Fibroblast of mammary gland (primary cell): ENCODE data around the gene CCDC13.

Source experiments
- DNase-seq: peaks from one replicate; pipeline ENCODE4 v3.0.0-alpha.2; 2010; ENCODE audit warnings: low read depth
- H3K4me3 ChIP-seq: 2 replicates; pipeline ENCODE4 v1.5.1; 2011; ENCODE audit warnings: low read depth, mild to moderate bottlenecking, low read length, moderate library complexity; ENCODE audit not compliant: control insufficient read depth
- CTCF ChIP-seq: conservative IDR thresholded peaks from 2 replicates; pipeline ENCODE4 v1.5.1; 2011; ENCODE audit warnings: low read depth, low read length, inconsistent platforms; ENCODE audit not compliant: control insufficient read depth, insufficient read depth

The CCDC13 gene

GRCh38 chr3:42732196-42732828 lies 40.7 kb downstream of the CCDC13 start:
- H3K4me3 ChIP-seq: no peak overlapping the region
- no peak for DNase-seq
- no peak for TF ChIP-seq CTCF

- no peak overlapping the region for H3K4me3 ChIP-seq
- no peak for DNase-seq
- TF ChIP-seq CTCF: no peak
Measured at GRCh38 chr3:42731476-42732195, 41.4 kb downstream of the CCDC13 start.

- H3K4me3 ChIP-seq: no peak overlapping the region
- no peak for TF ChIP-seq CTCF
- DNase-seq: no peak
Measured at GRCh38 chr3:42730706-42731420, 42.2 kb downstream of the CCDC13 start.

GRCh38 chr3:42730294-42730693 lies 42.8 kb downstream of the CCDC13 start:
- no peak for DNase-seq
- TF ChIP-seq CTCF: no peak
- H3K4me3 ChIP-seq: no peak overlapping the region

- DNase-seq: no peak
- no peak for TF ChIP-seq CTCF
- no peak overlapping the region for H3K4me3 ChIP-seq
Measured at GRCh38 chr3:42729404-42730145, 43.5 kb downstream of the CCDC13 start.

GRCh38 chr3:42728668-42729364 lies 44.2 kb downstream of the CCDC13 start:
- H3K4me3 ChIP-seq: no peak overlapping the region
- no peak for TF ChIP-seq CTCF
- no peak for DNase-seq
